ENCODE data around the gene ASAP3.

Gene ASAP3

DNA sequence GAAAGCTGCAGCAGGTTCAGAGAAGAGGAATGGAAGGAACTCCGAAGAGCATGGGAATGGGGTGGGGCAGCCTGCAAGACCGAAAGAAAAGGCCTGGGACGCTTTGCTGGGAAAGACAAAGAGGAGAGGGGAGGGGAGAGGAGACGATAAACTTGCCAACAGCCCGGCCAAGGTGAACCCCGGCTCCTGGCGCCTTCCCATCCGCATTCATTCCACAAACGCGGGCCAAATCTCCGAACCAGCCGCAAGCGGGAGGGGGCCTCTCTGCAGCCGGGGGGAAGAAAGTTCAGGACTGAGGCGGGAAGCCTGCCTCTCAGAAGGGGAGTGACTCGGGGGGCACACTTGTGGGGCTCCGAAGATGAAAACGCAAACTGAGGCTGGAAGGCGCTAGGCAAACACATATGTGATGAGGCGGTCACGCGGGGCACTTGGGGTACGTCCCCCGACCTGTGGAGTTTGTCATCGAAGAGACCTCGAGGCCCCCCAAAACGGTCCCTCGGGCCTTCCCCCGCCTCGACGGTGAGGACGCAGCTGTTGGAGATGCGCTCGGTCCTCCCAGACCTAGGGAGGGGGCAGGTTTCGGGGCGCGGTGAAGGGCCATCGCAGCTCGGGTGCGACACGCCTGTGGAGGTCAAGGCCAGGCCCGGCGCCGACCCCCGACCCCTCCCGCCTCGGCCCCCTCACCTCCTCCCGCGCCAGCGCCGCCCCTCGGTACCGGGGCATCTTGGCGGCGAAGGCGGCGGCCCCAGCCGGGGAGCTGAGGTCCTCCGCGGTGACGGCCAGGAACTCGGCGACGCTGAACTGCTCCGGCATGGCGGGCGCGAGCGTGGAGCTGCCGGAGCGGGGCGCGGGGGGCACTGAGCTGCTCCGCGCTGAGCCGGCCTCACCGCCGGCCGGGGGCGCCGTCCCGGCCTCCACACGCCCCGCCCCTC is at the start of gene ASAP3:
Gene ASAP3, minus strand, starts transcription at position 859 of the 932 bp plus-strand sequence. Its CDS starts 46 bp downstream, at position 813.
- peak in 1 of 2 experiments; percentile 19 for DNase-seq

DNA sequence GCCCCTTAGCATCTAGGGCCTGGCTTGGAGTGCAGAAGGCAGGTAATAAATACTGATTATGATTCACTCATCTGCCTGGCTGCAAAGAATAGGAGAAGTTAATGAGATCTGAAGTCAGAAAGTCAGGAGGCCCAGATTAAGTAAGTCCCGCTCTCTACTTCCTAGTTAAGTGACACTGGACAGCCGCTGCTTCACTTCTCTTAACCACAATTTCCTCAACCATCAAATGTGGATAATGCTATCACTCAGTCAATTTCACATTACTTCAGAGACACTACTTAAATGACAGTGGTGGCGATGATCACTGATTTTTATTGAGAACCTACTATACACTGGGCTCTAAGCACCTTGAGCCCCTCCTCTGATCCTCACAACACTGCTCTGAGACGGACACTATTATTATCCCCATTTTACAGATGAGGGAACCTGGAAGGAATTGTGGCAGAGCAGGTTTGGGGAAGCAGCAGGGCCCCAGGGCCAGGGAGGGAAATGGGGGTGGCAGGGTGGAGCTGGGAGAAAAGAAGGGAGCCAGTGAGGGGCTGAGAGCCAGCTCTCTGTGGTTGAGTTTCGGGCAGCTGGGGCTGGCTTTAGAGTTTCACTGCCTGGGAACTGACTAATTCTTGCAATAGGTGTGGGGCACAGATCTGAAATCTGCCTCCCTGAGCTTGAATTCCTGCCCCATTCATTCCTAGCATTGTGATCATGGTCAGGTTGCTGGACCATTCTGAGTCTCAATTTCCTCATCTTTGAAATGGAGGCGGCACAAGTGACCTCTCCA is 49.5 kb upstream of the ASAP3 start:
- DNase-seq, result no peak

DNA sequence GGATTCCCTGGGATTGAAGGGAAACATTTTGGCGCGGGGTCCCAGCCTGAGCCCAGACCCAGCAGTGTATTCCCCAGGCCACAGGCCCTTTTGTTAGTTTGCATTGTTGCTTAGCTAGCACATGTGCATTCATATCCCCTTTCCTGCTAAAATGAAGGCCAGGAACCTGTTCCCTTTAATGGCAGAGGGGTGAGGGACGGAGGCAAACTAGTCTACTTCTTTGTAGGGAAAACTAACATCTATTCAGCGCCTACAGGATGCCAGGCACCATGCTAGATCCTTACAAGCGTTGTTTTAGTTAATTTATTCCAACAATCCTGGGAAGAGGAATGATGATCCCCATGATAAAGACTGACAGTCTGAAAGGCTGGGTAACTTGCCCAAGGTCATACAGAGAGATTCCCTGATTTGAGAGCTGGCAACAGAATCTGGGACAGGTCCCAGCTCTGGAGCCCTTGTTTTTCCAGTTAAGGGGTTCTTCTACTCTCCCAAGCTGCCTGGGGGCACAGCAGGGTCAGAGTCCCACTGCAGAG is 47.6 kb upstream of the ASAP3 start:
- DNase-seq, result peak in 1 of 2 experiments; percentile 58

DNA sequence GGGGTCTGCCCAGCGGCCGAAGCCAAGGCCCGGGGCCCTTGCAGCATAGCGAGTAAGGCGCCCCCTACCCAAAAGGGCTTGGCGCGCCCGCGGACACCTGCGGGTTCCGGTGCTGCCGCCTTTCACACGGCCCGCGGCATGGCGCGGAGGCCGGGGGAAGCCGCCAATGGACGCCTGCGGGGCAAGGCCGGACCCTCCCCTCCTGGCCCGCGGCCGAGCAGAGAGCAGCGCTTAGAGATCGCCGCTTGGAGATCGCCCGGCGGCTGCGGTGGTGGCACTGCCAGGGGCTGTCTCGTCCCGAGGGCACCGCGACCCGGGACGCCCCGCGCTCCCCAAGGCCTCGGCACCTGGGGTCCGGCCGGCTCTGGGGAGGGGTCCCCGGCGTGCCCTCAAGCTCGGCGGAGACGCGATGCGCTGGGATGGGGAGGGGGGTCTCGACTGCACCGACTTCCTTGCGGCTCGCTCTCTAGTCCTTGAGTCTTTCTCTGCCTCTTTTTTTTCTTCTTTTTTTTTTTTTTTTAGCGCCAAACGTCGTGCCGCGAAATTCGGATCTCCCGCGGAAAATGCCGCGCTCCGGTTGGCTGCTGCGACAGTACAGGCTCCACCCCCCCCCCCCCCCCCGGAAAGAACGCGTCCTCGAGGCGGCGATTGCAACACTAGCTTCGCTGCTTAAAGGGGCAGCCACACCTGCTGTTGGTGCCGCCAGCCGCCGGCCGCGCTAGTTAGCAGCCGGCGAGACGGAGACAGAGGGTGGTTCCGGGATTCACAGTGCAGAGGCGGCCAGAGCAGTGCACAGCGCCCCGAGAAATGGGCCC is 47.0 kb upstream of the ASAP3 start, which contains the start of gene E2F2:
Gene E2F2, minus strand, starts transcription at position 487 of the 815 bp plus-strand sequence. Its CDS starts 440 bp downstream, at position 47.
- DNase-seq, result peak; percentile 70 to 93

DNA sequence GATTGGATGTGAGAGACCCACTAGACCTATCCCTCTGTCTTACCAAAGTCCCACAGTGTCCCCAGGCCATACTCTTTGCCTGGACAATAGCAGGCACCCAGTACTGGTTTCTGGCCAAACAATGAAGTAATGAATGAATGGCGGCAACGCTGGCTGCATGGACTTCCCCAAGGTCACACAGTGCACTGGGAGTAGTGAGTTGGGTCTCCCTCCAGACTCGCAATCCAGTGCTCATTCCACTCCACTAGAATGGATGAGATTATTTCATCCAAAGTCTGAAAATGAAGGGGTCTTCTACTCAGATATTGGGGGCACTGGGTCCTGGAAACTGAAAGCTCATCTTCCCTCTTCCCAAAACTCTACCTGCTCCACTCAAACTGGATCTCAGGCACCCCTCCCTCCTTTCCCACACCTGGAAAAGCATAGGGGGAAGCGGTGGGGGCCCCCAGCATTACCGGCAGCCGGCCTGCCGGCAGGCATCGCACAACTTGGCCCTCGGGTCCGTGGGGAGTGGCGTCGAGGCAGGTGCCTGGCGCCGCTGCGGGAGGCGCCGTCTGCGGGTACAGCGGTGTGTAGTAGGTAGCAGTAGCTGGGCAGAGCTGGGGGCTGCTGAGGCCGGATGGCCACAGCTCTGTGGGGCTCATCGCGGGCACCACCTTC is 46.2 kb upstream of the ASAP3 start:
- DNase-seq, result peak in 1 of 2 experiments; percentile 68

DNA sequence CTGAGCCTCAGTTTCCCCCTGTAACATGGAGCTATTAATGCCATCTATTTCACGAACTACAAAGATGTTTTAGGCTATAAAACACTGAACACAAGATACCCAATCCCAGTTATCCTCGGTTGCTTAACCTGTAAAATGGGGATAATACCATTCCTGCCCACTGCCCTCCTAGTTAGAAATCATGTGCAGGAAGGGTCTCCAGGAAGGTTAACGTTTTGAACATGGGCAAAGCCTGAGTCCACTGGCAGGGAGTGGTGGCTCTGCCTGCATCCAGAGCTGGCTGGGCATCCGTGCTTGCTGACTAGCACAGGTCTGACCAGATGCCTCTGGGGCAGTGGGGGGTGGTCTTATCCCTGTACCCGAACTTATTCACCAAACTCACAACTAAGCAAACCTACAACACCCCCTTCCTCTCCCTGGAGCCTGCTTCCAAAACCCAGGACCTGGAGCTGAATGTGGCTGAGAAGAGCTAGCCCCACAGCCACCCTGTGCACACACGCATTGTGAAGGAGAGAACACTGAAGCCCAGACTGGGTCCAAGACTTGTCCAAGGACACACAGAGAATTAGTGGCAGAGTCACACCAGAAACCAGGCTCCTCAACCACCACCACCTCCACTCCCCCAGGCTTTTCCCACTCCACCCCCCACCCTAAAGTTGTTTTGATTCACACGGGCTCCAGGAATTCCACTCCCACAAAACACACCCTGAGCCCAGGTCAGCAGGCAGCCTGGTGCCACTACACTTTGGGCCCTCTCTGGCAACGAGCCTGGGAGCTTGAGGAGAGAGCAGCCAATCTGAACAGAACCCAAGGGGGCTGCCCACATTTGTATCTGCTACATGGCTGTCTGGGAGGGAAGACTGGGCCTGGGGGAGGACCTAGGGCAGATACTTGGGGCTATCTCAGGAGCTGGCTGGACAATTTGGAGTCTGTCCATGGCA is 45.4 kb upstream of the ASAP3 start:
- peak in 1 of 2 experiments; percentile 37 for DNase-seq

DNA sequence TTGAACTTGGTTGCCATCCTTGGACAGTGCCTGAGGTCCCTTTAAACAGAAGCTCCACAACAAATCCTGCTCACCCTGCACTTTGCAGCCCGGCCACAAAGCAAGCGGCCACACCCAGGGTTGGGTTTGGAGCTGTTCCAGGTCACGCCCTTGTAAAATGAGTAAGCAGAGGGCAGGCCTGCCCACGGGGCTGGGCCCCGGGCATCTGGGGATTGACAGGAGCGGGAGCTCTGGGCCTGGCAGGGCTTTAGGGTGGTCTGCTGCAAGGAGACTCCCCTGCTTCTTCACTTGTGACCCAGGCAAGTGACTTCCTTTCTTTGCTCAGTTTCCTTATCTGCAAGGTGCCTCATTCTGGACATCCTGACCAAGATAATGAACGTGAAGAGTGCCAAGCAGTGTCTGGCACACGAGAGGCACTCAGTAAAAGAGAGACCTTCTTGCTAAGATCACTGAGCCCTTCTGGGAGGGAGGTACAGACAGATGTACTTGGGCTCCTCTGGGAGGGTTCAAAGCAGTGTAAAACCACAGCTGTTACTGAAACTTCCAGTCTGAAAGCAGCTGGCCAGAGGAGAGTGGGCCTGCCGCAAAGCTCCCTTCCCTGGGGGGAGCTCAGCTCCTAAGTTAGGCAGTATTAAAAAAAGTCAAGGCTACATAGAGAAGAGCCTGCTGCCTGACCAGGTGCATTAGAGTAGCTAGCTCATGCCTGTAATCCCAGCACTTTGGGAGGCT is 44.4 kb upstream of the ASAP3 start:
- DNase-seq, result peak; percentile 33 to 70

DNA sequence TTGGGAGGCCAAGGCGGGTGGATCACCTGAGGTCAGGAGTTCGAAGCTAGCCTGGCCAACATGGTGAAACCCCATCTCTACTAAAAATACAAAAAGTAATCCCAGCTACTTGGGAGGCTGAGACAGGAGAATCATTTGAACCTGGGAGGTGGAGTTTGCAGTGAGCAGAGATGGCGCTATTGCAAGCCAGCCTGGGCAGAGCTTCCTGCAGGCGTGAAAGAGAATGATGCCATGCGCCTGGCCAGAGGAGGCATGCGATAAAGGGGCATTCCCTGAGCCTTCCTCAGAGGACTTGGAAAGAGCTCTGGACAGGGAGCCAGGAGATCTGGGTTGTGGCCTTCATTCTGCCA is 43.9 kb upstream of the ASAP3 start:
- DNase-seq, result no peak

DNA sequence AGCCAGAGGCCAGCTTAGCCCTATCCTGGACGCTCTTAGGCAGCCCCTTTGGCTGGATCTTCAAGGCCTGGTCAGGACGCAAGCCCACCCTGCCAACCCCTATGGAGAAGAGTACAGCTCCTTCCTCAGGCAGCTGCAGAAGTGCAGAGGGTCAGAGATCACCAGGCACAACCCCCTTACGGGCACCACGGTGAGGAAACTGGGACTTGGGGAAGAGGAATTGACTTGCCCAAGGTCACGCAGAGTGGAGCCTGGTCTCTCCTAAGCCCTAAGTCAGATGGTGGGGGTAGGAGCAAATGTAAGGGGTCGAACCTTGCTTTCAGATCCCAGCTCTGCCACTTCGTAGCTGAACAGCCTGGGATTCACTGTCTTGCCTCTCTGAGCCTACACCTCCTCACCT is 43.4 kb upstream of the ASAP3 start:
- no peak for DNase-seq

DNA sequence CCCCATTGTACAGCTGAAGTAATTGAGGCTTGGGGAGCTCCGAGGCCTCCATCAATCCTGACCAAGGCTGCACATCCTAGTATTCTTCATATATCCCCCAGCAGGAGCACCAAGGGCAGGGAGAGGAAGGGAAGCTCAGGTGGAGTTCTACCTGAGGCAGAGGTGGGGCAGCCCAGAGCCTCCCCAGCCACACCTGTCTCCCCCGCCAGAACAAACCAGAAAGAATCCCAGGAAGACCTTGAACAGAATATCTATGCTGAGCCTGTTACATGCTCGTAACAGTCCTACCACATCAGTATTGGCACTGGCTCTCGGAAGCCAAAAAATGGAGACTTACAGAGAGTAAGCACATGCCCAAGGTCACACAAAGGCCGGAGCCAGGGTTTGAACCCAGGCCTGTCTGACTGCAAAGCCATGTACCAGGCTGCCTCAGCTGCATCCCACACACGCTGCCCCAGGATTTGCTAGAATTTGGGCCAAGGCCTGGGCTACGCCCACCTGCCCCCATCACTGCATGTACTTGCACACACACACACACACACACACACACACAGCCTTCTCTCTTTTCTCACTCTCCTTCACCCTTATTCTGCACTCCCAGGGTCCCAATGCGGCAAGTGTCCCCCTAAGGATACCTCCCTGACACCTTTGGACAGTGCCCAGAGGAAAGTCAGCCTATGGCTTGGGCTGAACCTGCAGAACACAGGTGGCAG is 42.5 kb upstream of the ASAP3 start:
- DNase-seq, result no peak

DNA sequence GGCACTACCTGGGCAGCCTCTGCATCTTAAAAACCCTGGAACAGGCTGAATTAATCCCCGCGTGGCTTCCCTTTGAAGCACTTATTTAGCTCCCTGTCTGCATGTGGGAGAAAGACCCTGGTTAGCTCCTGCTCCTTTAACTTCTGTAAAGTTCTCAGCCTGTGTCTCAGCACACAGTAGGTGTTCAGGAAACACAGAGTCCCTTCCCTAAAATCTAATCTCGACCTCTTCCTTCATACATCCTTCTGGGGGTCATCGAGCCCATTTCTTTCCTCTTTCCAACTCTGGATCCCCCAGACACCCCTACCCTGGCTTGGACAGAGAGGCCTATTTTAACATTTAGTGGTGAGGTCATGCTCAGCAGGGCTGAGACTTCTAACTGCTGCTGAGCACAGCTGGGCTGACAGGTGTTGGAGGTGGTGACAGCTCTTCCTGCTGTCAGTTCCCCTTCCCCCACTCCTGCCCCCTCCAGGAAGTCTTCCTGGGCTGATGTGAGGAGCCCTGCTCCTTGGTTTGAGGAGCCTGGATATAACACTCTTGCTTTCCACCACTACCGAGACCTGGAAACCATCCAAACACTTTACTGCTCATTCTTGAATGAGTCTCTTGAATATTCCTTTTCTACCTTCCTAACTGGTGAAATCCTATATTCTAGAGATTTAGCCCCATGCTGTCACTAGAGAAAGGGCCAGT is 41.7 kb upstream of the ASAP3 start:
- DNase-seq, result no peak

DNA sequence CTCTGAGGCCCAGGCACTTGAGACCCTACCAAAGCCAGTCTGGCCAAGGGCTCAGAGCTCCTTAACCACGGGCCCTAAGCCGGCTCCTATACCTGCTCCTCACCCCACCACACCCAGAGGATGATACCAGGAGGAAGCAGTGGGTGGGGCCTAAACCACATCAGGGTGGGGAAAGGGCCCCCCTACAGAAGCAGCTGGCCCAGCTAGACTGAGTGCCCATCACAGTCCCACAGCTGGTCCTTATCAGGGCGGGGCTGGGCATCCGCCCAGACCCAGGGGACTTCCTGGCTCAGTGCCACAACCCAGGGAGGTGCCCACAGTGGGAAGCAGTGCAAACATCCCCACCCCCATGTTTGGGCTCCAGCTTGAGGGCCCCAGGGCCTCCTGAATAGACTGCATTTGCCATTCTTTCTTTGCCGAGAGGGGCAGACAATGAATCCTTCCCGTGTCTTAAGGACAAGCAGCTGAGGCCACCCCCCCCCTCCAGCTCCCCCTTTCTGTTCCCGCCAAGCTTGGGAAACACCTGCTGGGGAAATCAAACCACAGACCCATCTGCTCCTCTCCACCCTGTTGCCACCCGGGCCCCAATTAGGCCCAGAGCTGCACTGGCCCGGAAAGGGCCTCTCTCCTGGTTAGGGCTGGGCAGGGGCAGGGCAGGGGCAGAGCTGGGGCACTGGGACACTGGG is 40.9 kb upstream of the ASAP3 start:
- peak; percentile 16 to 37 for DNase-seq

DNA sequence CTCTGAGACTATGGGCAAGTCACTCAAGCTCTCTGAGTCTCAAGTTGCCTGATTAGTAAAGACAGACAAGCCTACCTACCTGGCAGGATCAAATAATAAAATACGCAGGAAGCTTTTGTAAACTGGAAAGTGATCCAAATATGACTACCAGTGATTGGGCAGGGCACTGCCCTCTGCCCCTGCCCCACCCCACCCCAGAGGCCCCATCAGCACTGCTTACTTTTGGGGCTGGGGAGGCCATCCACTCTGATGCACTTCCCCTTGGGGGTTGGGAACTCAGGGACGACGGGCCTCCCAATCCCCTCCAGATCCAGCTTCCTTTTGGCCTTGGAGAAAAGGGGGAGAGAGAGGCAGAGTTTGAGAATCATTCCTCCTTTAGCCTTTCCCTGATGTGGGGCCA is 40.2 kb upstream of the ASAP3 start:
- DNase-seq, result no peak

DNA sequence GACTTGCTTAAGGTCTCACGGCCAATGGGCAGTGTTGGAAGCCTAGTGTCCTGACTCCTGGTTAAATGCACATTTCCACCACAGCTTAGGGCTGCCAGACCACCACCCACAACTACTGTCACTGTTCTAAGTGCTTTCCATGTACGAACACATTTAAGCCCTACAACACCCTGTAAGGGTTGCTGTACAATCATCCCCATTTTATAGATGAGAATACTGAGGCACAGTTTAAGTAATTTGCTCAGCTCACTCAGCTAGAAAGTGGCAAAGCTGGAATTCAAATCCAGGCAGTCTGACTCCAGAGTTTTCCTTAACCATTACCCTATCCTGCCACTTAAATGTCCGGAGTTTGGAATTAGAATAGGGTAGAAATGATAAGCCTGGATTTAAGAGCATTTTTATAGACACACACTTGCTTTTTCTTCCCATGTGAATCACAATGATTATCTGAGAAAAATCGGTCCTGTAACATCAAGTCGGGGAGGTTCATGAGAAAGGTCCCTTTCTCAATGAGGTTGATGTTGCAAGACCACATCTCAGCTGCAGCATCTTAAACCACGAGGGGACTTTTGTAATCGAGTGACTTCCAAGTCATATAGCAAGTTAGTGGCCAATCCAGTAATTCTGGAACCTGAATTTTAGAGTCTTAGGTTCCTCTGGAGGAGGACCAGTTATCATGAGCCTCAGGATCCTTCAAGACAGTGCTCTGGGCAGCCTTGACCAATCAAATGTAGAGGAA is 38.4 kb upstream of the ASAP3 start:
- DNase-seq, result no peak

DNA sequence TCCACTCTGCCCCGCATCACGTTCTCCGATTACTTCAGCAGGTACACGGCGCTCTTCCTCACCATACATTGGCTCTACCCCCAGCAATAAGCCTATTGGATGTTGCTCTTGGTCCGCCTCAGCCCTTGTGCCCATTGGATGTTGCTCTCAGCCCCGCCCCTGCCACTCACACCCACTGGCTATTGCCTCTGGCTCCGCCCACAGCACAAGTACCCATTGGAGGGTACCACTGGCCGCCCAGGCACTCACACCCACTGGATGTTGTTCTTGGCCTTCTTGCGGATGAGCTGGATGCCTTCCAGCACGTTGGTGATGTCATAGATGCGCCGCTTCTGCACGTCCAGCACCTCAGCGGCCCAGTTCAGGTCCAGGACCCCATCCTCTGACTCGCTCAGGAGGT is 37.6 kb upstream of the ASAP3 start:
- DNase-seq, result peak in 1 of 2 experiments; percentile 29

DNA sequence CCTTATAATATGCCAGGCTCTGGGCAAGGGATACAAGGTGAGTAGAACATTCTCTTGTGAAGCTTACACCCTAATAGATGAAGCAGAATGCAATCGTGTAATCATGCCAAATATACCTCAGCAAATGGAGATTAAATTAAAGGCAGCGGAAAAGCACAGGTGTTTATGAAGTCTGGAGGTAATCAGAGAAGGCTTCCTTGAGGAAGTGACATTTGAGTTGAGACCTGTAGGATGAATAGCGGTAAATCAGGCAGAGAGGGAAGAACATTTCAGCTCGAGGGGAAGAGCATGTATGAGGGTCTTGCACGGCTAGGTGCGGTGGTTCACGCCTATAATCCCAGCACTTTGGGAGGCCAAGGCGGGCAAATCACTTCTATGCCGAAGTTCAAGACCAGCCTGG is 33.6 kb upstream of the ASAP3 start:
- no peak for DNase-seq

DNA sequence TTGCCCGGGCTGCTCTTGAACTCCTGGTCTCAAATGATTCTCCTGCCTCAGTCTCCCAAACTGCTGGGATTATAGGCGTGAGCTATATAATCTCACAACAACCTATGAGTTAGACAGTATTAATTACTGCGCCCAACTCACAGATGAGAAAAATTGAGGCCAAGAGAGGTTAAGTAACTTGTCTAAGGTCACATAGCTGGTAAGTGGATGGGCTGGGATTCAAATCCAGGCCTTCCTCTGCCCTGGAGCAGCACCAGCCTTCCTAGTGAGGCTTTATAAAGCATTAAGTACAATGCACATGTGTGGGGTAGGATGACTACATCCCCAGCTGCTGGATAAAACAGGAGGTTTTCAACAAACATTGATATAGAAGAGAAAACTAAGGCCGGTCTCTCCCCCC is 31.9 kb upstream of the ASAP3 start:
- no peak for DNase-seq
